SW 1271 (cell line): ENCODE measurements around the gene DST.
"Not testable (repeated sequence)": the region's sequence is repeated elsewhere in the genome, so short reads cannot be mapped to it uniquely, and the experiment has no call there.

Source experiments
- DNase-seq, 2 experiments: peaks; one replicate each; lab custom pipeline; 2025; lab: John Stamatoyannopoulos, UW

Gene DST

GRCh38 chr6:56661338-56661737, 18.6 kb upstream of the DST start:
- DNase-seq: not testable (repeated sequence)

DNA sequence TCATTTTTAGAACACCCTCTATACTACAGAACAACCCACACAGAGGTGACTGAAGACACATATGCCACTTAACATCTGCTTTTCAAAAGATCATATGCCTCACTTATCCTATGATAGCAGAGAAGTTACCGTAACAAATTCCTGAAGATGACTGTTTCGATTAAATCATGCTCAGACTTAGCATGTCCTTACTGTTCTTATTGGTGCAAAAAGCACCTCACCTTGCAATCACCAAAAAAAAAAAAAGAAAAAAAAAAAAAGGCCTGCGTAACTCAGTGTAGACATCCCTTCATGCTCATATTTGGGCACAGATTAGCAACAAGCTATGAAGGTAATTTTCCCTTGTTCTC, 17.7 kb upstream of the DST start:
- no peak for DNase-seq

GRCh38 chr6:56659721-56660380, 17.2 kb upstream of the DST start:
- DNase-seq: no peak

GRCh38 chr6:56658326-56658725, 15.6 kb upstream of the DST start:
- no peak for DNase-seq

DNA sequence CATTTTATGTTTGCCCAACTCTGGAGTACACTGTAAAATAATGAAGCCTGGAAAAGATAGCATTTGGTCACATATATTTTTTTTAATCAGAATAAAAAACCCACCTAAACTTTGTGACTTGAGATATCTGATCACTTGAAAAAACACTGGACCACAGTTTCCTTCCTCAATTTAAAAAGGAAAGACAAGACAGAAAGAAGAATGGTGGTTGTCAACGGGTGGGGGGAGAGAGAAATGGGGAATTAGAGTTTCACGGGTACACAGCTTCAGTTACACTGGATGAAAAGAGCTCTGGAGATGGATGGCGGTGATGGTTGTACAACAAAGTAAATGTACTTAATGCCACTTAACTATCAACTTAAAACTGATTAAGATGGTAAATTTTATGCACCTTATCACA, 14.7 kb upstream of the DST start:
- DNase-seq: no peak

DNA sequence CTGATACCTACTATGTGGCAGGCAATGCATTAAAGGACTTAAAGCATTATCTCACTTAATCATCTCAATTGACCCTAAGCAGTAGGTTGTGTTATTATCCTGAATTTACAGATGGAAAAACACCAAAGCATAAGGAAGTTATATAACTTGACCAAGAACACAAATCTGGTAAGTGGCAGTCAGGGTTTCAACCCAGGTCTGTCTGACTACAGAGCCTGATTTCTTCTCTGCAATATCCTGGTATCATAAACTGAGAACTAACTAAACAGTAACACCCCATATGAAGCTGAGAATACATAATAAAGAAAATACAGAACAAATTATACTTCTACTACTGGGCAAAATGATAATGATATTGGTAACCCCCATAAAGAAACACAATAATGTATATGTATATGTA, 13.8 kb upstream of the DST start:
- no peak for DNase-seq

GRCh38 chr6:56655996-56656395, 13.3 kb upstream of the DST start:
- no peak for DNase-seq

DNA sequence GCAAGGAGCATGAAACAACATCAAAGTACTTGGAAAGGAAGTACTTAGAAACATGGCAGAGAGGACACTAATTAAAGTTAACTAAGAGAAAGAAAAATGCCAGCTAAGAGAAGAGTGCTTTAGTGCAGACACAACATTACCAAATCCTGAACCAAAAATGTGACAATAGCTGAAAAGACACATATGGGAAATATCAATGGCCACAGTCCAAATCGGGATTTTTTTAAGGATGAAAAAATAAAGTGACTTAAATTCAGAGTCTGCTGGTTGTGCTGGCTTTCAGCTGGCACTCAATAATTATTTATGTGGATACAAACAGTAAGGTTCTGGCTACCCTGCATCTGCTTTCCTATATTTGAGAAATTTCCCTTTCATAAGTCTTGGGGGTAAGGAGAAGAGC, 12.6 kb upstream of the DST start:
- no peak for DNase-seq

- DNase-seq: peak in 1 of 2 experiments; percentile 21
Measured at GRCh38 chr6:56652994-56653393, 10.3 kb upstream of the DST start.

- no peak for DNase-seq
Measured at GRCh38 chr6:56652231-56652630, 9.5 kb upstream of the DST start.

DNA sequence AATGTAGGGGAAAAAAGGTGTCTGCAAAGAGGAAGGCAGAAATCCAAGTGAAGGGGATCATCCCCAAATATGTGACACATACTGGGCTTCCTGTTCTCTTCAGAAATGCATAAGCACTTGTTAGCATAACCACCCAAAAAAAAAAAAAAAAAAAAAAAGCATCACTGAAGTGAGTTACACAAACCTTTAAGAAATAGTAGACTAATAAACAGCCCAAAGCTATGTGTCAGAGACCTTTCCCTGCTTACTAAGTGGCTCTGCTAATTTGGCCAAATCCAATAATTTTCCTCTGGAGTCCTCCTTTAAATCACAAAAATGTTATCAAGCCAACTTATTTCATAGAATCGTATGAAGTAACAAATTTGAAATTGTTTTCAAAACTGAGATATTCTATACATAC, 7.5 kb upstream of the DST start:
- DNase-seq: no peak

GRCh38 chr6:56649782-56650181, 7.1 kb upstream of the DST start:
- DNase-seq: no peak

DNA sequence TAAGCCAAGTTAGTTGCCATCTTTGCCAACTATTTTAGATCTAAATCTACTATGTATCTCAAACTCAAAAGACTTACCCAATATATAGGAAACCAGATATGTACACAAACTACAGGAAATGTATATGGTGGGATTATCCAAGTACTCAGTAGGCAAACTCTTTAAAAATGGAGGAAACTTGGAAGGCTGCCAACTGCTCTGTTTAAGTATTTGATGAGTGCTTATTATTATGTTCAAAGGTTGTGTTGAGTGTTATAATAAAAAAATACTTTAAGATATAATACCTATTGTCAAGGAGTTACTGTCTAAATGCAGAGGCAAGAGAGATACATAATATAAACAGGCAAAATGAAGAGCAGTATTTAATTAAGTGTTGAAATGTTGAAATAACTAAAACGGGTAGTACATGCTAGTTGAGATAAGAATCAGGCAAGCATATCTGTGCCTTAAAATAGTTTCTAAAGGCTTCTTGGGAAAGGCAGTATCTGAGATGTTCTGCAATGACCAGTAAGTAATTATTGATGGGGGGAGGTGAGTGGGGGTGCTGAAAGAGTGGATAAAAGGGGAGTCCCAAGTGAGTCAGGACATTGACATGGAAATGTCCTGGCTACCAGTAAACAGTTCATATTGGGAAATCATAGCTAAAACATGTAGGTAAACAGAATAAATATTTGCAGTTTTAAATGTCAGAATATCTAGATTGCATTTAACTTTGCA, 6.5 kb upstream of the DST start:
- DNase-seq: no peak

DNA sequence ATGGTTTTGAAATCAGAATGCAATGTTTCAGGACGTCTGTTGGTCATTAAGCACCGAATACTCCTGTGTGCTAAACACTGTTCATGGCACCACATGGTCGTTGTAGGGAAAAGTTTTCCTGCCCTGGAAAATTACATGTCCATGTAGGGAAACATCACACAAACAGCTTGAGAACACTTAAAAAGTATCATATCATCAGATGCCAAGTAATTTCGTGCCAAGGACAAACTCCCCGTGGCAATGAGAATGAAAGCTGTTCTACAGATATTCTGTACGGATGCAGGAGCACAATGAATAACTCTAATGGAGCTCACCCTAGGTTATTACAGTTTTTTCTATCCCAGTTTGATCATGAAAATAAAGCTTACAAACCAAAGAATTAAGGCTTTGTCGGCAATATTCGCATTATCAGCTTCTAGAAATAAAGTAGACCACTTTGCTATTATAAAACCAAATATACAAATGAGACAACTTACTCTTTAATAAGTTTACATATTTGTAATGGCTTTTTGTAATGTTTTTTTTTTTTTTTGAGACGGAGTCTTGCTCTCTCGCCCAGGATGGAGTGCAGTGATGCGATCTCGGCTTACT, 4.6 kb upstream of the DST start:
- no peak for DNase-seq

- DNase-seq: no peak
Measured at GRCh38 chr6:56644366-56644765, 1.7 kb upstream of the DST start.

GRCh38 chr6:56643379-56644089, 845 bp upstream of the DST start:
- no peak for DNase-seq

- DNase-seq: no peak
Measured at GRCh38 chr6:56640374-56640773, 2.3 kb downstream of the DST start.

DNA sequence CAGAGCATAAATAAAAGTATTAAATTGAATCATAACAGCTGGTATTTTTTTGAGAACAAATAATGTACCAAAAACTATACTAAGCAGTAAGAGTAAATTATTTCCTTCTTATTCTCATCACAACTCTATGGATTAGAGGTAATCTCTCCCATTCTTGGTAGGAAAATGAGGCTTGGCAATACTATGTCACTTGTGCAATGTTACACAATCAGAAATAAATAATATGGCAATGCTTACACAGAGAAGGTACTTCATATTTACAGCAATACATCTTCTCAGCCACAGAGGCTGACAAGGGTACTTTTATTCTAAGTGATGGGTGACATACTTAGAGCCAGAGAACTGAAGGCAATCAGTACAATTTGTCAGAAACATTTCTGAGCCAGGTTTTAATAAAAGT, 3.9 kb downstream of the DST start:
- DNase-seq: no peak

- peak; percentile 13 to 66 for DNase-seq
Measured at GRCh38 chr6:56637640-56638039, 5.0 kb downstream of the DST start.

DNA sequence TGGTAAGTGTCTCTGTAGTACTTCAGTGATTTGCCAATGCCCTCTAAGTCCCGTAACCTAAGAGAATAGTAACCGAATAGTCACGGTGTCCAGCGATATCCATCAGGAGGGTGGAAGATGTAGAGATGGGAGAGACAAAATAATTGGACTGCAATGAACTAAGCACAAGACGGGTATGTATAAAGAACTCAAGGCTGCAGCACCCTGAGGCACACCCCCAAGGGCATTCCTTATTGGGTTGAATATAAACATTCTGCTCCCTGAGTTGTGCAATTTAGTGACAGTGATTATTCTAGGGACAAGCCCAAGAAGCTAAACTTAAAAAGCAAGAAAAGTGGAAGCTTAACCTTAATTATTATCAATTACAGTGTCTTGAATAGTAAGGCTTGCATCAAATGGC, 14.6 kb downstream of the DST start:
- DNase-seq: no peak

- DNase-seq: no peak
Measured at GRCh38 chr6:56625356-56625755, 17.3 kb downstream of the DST start.

DNA sequence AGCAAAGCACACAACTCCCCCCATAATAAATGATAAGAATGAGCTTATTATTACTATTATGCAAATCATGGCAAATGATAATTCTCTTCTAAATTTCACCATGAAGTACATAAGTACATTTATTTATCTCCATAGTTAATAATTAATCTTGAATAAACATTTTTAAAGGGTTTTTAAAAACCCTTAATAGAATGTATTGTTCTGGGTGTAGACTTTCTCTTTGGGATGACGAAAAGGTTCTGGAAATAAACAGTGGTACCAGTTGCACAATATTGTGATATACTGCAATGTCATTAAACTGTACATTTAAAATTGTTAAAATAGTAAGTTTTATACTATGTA, 18.0 kb downstream of the DST start:
- no peak for DNase-seq

GRCh38 chr6:56624046-56624727, 18.5 kb downstream of the DST start:
- DNase-seq: no peak
